LNCAP (cell line): ENCODE data around the gene MTTP.

Experiments used
- TF ChIP-seq, protein P1 (sequence below): fragments of 450-650 bp; IDR thresholded peaks from 2 replicates; pipeline ENCODE4 v1.5.1; 2017; ENCODE audit warnings: mild to moderate bottlenecking

The MTTP gene

DNA sequence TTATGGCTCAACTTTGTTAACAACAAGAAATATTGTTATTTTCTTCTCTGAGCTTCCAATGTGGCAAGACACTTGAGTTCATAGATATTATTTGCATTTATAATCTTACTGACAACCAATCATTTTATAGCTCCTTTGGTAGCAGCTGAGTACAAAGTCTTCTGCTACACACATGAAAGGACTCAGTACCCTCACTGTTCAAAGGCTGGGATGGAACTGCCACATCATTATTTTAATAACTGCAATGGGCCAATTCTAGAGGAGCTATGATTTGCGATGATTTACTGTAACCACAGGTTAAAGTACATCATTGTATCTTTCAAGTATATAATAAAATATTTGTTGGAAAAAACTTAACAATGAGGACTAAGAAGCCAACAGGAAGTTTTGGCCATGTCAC is 10.9 kb downstream of the MTTP start:
- TF ChIP-seq, protein P1, sequence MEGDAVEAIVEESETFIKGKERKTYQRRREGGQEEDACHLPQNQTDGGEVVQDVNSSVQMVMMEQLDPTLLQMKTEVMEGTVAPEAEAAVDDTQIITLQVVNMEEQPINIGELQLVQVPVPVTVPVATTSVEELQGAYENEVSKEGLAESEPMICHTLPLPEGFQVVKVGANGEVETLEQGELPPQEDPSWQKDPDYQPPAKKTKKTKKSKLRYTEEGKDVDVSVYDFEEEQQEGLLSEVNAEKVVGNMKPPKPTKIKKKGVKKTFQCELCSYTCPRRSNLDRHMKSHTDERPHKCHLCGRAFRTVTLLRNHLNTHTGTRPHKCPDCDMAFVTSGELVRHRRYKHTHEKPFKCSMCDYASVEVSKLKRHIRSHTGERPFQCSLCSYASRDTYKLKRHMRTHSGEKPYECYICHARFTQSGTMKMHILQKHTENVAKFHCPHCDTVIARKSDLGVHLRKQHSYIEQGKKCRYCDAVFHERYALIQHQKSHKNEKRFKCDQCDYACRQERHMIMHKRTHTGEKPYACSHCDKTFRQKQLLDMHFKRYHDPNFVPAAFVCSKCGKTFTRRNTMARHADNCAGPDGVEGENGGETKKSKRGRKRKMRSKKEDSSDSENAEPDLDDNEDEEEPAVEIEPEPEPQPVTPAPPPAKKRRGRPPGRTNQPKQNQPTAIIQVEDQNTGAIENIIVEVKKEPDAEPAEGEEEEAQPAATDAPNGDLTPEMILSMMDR: no peak

DNA sequence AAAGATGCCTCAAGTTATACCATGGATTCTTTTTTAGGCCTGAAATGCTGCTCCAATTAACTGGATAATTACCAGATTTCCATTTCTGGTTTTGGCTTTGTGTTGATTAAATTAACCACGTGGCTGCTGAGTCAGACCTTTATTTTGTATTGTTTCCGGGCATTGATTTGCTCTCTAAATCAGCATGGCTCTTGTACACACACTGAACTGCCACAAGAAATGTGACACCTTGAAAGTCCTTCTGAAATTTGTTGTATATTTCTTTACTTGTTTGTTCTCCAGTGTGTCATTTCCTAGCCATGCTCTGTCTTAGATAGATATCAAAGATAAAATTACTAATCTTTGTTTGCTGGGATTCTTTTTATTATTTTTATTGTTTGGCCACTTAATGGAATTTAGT is 11.7 kb downstream of the MTTP start:
- TF ChIP-seq, protein P1: no peak

DNA sequence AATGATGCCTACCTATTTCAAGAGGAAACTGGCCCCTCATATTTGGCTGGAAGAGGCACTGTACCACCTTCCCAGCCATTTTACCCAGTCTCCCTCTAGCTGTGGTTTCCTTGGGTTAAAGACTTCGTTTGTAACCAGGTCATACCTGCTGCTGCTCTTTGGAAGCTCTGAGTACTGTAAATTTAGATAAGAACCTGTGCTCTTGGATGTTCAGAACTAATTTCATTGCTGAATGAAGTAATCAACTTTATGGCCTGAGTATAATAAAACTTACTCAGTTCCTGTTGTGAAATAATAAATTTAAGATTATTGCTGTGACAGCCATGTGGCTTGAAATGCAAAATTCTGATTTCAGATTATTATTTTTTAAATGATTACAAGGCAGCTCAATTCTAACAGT is 12.2 kb downstream of the MTTP start:
- TF ChIP-seq, protein P1: no peak

DNA sequence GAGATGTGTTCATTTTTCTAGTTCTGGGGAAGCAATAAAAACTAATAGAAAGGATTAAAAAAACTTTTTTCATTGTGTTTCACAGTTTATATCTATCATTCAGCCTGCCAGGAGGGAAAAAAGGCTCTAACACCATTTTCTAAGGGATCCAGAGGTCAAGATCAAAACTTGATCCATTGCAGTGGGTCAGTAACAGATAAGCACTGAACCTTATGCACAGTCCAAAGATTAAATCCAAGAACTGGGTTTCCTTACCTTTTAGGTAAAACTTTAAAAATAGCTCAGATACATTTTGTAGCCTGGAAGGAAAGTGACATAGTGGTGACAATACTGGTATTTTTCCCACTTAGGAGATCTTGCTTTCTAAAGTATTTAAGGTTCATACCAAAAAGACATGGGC is 12.7 kb downstream of the MTTP start:
- TF ChIP-seq, protein P1: no peak

DNA sequence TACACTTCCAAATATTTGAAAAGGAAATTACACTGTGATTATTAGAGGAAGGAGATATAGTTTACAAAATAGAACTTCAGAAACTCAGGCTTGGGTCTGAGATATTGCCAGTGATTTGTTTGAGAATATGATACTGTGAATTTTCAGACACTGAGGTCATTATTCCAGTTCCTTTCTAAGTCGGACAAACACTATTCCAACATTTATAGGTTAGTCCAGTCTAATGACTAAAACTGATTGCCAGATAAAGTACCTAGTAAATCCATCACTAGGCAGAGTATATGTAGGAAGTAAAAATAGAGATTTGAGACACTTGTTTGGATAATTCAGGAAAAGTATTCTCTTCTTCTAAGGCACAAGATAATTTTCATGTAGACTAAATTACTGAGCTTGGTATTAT is 13.2 kb downstream of the MTTP start:
- TF ChIP-seq, protein P1: no peak

DNA sequence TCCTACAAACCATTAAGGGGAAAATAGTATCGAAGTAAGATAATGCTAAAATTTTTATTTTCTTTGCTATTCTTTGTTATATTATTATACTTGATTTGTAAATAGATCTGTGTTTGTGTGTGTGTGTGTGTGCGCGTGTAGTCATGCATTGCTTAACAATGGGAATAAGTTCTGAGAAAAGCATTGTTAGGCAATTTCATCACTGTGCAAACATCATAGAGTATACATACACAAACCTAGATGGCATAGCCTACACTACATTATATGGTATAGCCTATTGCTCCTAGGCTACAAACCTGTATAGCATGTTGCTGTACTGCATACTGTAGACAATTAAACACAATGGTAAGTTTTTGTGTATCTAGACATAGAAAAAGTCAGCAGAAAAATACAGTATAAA is 17.1 kb downstream of the MTTP start:
- TF ChIP-seq, protein P1: no peak

DNA sequence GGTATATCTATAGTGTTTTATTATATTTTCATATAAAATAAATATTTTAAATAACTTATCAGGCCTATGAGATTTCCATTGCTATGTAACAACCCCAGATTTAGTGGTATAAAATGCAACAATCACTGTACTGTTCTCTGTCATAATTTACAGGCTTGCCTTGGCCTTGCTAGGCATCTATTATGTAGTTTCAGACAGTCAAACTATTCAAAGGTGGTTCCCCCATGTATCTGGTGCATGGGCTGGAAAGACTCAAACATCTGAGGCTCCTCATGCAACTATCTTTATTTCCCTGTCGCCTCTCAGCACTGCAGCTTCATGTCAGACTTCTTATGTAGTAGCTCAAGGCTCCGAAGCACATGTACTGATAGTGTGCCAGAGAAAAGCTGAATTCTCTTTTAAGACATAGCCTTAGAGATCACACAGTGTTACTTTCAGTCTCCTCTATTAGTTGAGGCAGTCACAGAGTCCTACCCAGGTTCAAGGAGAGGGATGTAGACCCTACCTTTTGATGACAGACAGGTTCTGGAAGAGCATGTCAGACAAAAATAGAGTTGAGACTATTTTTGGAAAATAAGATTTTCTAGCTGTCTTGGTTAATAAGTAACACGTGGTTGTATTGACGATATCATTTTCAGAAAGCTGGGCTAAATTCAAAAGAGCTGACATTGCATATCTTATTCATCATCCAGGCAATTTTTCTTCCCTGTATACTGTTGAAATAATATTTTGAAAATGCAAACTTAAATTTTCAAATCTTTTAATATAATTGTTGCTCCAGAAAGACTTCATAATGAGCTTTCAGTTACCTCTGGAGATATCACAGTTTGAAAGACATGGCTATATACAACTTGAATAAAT is 19.4 kb downstream of the MTTP start:
- TF ChIP-seq, protein P1: no peak
